Tibial artery (tissue), 4 donors: Measurements from ENCODE around the gene C20orf141.

Source experiments
- DNase-seq, 2 donors: peaks; one replicate each; pipeline ENCODE4 v3.0.0-alpha.2; 2019
- H3K27ac ChIP-seq, 2 donors: fragments of 200-600 bp; sonication (generic) in 1 of 2; 1 replicate in 1 of 2; 2 replicates in 1 of 2; pipeline ENCODE4 v1.5.1; 2018 to 2019; ENCODE audit warnings: mild to moderate bottlenecking in 1 of 2
- H3K27me3 ChIP-seq, 2 donors: fragments of 200-600 bp; sonication (generic) in 1 of 2; one replicate each; pipeline versions ENCODE4 v1.5.1 to v1.6.0; 2016 to 2019
- H3K36me3 ChIP-seq, 3 donors: fragments of 200-600 bp; sonication (generic) in 2 of 3; one replicate each; pipeline ENCODE4 v1.5.1; 2016 to 2019; ENCODE audit warnings: mild to moderate bottlenecking in 2 of 3
- H3K4me1 ChIP-seq, 4 donors: fragments of 200-600 bp; sonication (generic) in 2 of 4; 1 replicate in 3 of 4; 2 replicates in 1 of 4; pipeline ENCODE4 v1.5.1; 2016 to 2019
- H3K4me3 ChIP-seq, 2 donors: fragments of 200-600 bp; sonication (generic) in 1 of 2; 1 replicate in 1 of 2; 2 replicates in 1 of 2; pipeline ENCODE4 v1.5.1; 2018 to 2019; ENCODE audit warnings: mild to moderate bottlenecking in 2 of 2
- H3K9me3 ChIP-seq, 3 donors: fragments of 200-600 bp; sonication (generic) in 1 of 3; one replicate each; pipeline ENCODE4 v1.5.1; 2016 to 2019
- CTCF ChIP-seq, 2 experiments: fragments of 200-600 bp in 1 of 2; fragments of 450-650 bp in 1 of 2; IDR thresholded peaks; one replicate each; pipeline ENCODE4 v1.5.1; 2017 to 2019; ENCODE audit warnings: antibody characterized with exemption in 2 of 2, mild to moderate bottlenecking in 1 of 2, moderate library complexity in 1 of 2
- intact Hi-C: fragments of 100-400 bp; cut with DNase I; formaldehyde crosslinking; loops from one replicate; pipeline ENCODE4 v1.15.0; 2023; ENCODE audit warnings: low total_unique reads

C20orf141 gene

DNA sequence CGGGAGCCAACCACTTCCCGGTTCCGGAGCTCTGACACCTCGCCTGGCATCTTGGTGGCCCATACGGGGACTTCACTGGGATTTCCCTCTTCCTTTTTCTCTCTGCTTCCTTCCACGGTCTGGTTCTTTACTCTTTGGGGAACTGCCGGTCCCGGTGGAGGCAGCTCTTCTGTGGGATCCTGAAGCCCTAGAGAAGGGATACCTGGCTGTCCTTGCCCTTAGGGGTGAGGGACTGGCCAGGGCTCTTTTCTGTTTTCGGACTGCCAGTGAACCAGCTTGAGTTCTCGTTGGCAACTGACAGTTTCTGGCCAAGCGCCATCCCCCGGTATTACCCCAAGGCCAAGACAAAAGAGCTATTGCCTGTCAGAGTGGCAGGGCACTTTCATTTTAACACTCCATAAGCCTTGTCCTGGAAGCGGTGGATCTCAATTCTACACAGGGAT is 13.5 kb upstream of the C20orf141 start:
- no peak for DNase-seq
- H3K4me1 ChIP-seq: peaks cover 0 to 23% (median 18%) of the 10 kb centered on the region in 4 donors
- no peak overlapping the region for H3K4me3 ChIP-seq
- no peaks in the 10 kb centered on the region for H3K9me3 ChIP-seq
- TF ChIP-seq CTCF (IDR thresholded peaks at IDR 0.05): no peak
- H3K27ac ChIP-seq: no peak overlapping the region
- intact Hi-C loops: no loop called here
- H3K36me3 ChIP-seq: no peaks in the 10 kb centered on the region
- H3K27me3 ChIP-seq: peaks cover 0 to 100% of the 10 kb centered on the region in 2 donors

DNA sequence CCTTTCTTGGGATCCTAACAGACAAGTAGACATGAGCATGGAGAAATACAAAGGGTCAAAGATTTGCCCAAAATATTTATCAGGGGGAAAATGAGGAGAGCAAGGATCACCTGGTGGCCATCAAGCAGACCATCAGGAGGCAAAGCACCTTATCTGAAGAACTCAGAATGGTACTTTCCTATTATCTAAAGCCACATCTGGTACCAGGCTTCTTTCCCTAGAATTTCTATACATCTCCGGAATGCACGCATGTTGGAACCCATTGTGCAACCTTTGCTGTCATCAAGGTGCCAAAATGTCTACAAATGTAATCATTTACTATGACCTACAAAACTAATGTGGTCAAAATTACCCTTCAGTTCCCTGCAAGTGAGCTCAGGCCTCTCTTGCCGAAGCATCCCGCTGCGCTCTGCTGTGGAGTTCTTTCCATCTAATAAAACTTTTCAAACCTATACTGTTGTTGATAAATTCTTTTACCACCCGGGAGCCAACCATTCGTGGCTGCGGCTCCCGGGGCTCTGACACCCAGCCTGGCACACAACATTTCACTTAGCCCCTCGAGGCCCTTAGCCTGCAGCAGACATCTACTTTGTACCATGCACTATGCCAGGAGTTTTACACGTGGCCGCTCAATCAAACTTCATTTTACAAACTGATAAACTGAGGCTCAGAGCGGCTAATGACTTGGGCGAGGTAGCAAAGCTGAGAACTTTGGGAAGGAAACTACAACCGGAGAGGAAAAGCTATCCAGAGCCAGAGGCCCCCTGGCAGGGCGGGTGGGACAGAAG is 10.6 kb upstream of the C20orf141 start:
- no peak overlapping the region for H3K4me3 ChIP-seq
- no peaks in the 10 kb centered on the region for H3K9me3 ChIP-seq
- H3K27me3 ChIP-seq: peaks cover 0 to 94% of the 10 kb centered on the region in 2 donors
- TF ChIP-seq CTCF (IDR thresholded peaks at IDR 0.05): no peak
- no peaks in the 10 kb centered on the region for H3K36me3 ChIP-seq
- peaks cover 0 to 21% (median 16%) of the 10 kb centered on the region in 4 donors for H3K4me1 ChIP-seq
- H3K27ac ChIP-seq: no peak overlapping the region
- intact Hi-C loops: no loop called here
- no peak for DNase-seq

- no peak overlapping the region for H3K4me3 ChIP-seq
- no peaks in the 10 kb centered on the region for H3K36me3 ChIP-seq
- no peak overlapping the region for H3K27ac ChIP-seq
- intact Hi-C loops: no loop called here
- peaks cover 0 to 92% of the 10 kb centered on the region in 2 donors for H3K27me3 ChIP-seq
- H3K4me1 ChIP-seq: peaks cover 0 to 13% (median 10%) of the 10 kb centered on the region in 4 donors
- H3K9me3 ChIP-seq: no peaks in the 10 kb centered on the region
- DNase-seq: no peak
- TF ChIP-seq CTCF (IDR thresholded peaks at IDR 0.05): no peak
Observed at GRCh38 chr20:2804852-2805688, 9.7 kb upstream of the C20orf141 start.

DNA sequence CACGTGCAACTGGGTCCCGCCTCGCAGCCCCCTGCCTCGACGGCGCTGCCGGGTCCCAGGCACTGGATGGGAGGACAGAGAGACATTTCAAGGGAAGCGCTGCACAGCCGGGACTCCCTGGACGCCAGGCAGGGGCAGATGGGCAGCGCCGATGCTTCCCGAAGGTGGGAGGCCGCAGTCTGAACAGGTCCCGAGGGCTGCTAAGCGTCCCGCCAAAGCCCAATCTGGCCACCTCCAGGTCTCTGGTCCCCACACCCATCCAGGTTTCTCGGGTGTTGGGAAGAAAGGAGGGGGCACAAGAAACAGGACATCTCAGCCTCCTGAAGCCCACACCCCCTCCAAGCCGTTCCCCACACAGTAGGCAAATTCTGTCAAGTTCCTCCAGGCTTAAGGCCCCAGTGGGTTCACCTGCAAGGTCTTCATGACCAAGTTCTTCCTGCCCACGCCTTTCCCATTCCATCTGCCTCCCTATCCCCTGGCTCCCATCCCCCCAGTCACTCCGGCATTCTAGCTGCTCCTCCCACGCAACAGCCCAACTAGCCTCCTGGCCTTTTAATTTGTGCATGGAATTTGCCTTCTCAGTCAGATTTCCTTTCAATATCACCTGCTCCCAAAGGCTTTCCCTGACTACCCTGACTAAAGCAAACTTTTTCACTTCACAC is 9.0 kb upstream of the C20orf141 start:
- TF ChIP-seq CTCF (IDR thresholded peaks at IDR 0.05): no peak
- DNase-seq: no peak

GRCh38 chr20:2806351-2806701 is 8.5 kb upstream of the C20orf141 start:
- Histone ChIP-seq H3K9me3 (no peaks in the 10 kb centered on the region), H3K27ac (no peak overlapping the region), H3K36me3 (no peaks in the 10 kb centered on the region), H3K27me3 (peaks cover 0 to 87% of the 10 kb centered on the region in 2 donors), H3K4me3 (no peak overlapping the region), H3K4me1 (peaks cover 0 to 7% (median 4%) of the 10 kb centered on the region in 4 donors)
- TF ChIP-seq CTCF (IDR thresholded peaks at IDR 0.05): no peak
- intact Hi-C loops: no loop called here
- DNase-seq: no peak

More for the DNA sequence above, 9.0 kb upstream of the C20orf141 start:
- H3K27ac ChIP-seq: no peak overlapping the region
- H3K4me3 ChIP-seq: no peak overlapping the region
- peaks cover 0 to 91% of the 10 kb centered on the region in 2 donors for H3K27me3 ChIP-seq
- intact Hi-C loops: no loop called here
- no peaks in the 10 kb centered on the region for H3K9me3 ChIP-seq
- H3K36me3 ChIP-seq: no peaks in the 10 kb centered on the region
- H3K4me1 ChIP-seq: peaks cover 0 to 7% (median 4%) of the 10 kb centered on the region in 4 donors
